Measurements from ENCODE around the gene PARD3.

PARD3 gene

DNA sequence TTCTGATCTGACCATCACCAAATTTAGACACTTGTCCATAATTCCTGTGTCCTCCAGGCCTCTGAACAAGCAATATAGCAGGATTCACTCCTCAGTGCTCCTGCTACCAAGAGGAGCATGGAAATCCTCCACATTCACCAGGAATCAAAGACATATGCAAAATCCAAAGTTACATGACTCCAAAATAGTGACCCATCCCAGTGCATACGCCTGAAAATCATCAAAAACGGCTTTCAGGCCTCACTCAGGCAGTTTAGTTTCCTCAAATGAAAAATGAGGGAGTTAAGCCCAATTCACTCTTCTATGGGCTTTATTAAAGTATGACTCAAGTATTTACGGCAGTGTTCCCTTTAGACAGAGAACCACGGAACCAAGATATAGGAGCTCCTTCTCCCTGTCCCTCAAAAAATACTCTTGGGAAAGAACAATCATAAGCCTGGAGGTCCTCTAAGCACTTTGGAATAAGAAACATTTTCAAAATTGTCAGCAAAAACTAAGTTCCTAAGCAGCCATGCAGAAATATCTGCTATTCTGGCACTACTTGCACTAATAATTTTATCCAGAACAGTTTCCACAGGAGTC lies 240.7 kb downstream of the PARD3 start:
- H3K4me2 ChIP-seq (ENCODE audit: low read length) = no peak overlapping the region
- H3K9me2 ChIP-seq (replicated peaks; ENCODE audit: control insufficient read depth, low read length) = no peaks in the 10 kb centered on the region
- H3K27ac ChIP-seq (ENCODE audit: low read depth, low read length) = no peak overlapping the region
- no peak overlapping the region for H3K4me3 ChIP-seq (ENCODE audit: low read length)
- TF ChIP-seq, protein P1, sequence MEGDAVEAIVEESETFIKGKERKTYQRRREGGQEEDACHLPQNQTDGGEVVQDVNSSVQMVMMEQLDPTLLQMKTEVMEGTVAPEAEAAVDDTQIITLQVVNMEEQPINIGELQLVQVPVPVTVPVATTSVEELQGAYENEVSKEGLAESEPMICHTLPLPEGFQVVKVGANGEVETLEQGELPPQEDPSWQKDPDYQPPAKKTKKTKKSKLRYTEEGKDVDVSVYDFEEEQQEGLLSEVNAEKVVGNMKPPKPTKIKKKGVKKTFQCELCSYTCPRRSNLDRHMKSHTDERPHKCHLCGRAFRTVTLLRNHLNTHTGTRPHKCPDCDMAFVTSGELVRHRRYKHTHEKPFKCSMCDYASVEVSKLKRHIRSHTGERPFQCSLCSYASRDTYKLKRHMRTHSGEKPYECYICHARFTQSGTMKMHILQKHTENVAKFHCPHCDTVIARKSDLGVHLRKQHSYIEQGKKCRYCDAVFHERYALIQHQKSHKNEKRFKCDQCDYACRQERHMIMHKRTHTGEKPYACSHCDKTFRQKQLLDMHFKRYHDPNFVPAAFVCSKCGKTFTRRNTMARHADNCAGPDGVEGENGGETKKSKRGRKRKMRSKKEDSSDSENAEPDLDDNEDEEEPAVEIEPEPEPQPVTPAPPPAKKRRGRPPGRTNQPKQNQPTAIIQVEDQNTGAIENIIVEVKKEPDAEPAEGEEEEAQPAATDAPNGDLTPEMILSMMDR (IDR thresholded peaks at IDR 0.05; ENCODE audit: low read depth, low read length, poor library complexity, severe bottlenecking) = no peak
- no peak for TF ChIP-seq EZH2phosphoT487 (IDR thresholded peaks at IDR 0.05; ENCODE audit: borderline replicate concordance, low read length)
- peaks cover 12% of the 10 kb centered on the region for H3K4me1 ChIP-seq (ENCODE audit: control insufficient read depth, low read length)
- H3K27me3 ChIP-seq (ENCODE audit: control insufficient read depth, low read length) = no peaks in the 10 kb centered on the region
- no peaks in the 10 kb centered on the region for H3K79me2 ChIP-seq (ENCODE audit: control insufficient read depth, low read length)
- H3K9me3 ChIP-seq (ENCODE audit: control insufficient read depth, insufficient read depth, low read length) = no peaks in the 10 kb centered on the region
- H3K36me3 ChIP-seq (ENCODE audit: control insufficient read depth, low read length) = no peaks in the 10 kb centered on the region
- H3F3A ChIP-seq (ENCODE audit: control insufficient read depth, insufficient read depth) = no peaks in the 10 kb centered on the region
- H4K20me1 ChIP-seq (ENCODE audit: control insufficient read depth, insufficient read depth, low read depth, low read length) = no peaks in the 10 kb centered on the region

DNA sequence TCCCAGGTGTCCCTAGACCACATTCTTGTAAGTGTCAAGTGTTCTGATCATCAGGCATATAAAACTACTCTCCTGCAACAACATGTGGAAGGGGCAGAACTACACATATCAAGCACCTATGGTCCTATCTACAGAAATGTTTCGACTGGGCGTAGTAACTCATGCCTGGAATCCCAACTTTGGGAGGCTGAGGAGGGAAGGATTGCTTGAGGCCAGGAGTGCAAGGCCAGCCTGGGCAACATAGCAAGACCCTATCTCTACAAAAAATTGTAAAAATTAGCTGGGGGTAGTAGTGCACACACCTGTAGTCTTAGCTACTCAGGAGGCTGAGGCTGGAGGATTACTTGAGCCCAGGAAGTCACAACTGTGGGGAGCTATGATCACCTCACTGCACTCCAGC lies 244.2 kb downstream of the PARD3 start:
- Histone ChIP-seq H3K36me3 (ENCODE audit: control insufficient read depth, low read length) (no peaks in the 10 kb centered on the region), H3K9me3 (ENCODE audit: control insufficient read depth, insufficient read depth, low read length) (no peaks in the 10 kb centered on the region), H3F3A (ENCODE audit: control insufficient read depth, insufficient read depth) (no peaks in the 10 kb centered on the region), H3K79me2 (ENCODE audit: control insufficient read depth, low read length) (no peaks in the 10 kb centered on the region), H3K4me2 (ENCODE audit: low read length) (no peak overlapping the region), H3K4me3 (ENCODE audit: low read length) (no peak overlapping the region), H3K9me2 (replicated peaks; ENCODE audit: control insufficient read depth, low read length) (no peaks in the 10 kb centered on the region), H4K20me1 (ENCODE audit: control insufficient read depth, insufficient read depth, low read depth, low read length) (no peaks in the 10 kb centered on the region), H3K27me3 (ENCODE audit: control insufficient read depth, low read length) (no peaks in the 10 kb centered on the region), H3K4me1 (ENCODE audit: control insufficient read depth, low read length) (peaks cover 10% of the 10 kb centered on the region), H3K27ac (ENCODE audit: low read depth, low read length) (no peak overlapping the region)
- no peak for TF ChIP-seq EZH2phosphoT487 (IDR thresholded peaks at IDR 0.05; ENCODE audit: borderline replicate concordance, low read length)
- TF ChIP-seq, protein P1 (IDR thresholded peaks at IDR 0.05; ENCODE audit: low read depth, low read length, poor library complexity, severe bottlenecking) = no peak

DNA sequence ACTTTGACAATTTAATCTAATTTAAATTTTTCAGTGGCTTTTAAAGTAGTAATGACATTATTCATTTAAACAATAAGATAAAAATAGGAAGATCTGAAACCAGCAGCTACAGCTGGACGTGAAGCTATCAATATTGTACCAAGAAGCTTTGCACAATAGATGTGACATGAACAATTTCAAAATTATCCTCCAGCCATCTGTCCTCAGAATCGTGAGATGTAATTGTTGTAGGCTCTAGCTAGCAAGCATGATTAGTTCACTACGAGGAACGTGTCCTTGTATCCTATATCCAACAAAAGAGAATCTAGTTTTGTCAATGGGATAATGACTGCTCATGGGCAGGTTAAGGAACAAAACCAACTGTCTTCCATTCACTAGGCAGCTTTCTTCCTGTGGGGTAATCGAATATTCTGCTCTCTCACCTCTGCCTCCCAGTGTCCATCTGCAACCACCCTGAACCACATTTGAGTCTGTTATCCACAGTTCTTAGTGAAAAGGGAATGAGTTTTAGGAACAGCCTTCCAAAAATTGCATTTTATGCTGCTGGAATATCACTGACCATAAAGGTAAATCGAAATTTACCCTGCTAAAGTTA lies 247.3 kb downstream of the PARD3 start:
- no peak overlapping the region for H3K4me2 ChIP-seq (ENCODE audit: low read length)
- no peaks in the 10 kb centered on the region for H3K36me3 ChIP-seq (ENCODE audit: control insufficient read depth, low read length)
- H3F3A ChIP-seq (ENCODE audit: control insufficient read depth, insufficient read depth) = no peaks in the 10 kb centered on the region
- no peak overlapping the region for H3K27ac ChIP-seq (ENCODE audit: low read depth, low read length)
- peaks cover 9% of the 10 kb centered on the region for H3K4me1 ChIP-seq (ENCODE audit: control insufficient read depth, low read length)
- no peak overlapping the region for H3K4me3 ChIP-seq (ENCODE audit: low read length)
- H3K9me3 ChIP-seq (ENCODE audit: control insufficient read depth, insufficient read depth, low read length) = no peaks in the 10 kb centered on the region
- H3K9me2 ChIP-seq (replicated peaks; ENCODE audit: control insufficient read depth, low read length) = no peaks in the 10 kb centered on the region
- H3K79me2 ChIP-seq (ENCODE audit: control insufficient read depth, low read length) = no peaks in the 10 kb centered on the region
- H3K27me3 ChIP-seq (ENCODE audit: control insufficient read depth, low read length) = no peaks in the 10 kb centered on the region
- no peak for TF ChIP-seq EZH2phosphoT487 (IDR thresholded peaks at IDR 0.05; ENCODE audit: borderline replicate concordance, low read length)
- TF ChIP-seq, protein P1 (IDR thresholded peaks at IDR 0.05; ENCODE audit: low read depth, low read length, poor library complexity, severe bottlenecking) = no peak
- H4K20me1 ChIP-seq (ENCODE audit: control insufficient read depth, insufficient read depth, low read depth, low read length) = no peaks in the 10 kb centered on the region
